ENCODE results near the gene DNMT3L.
"Not testable (repeated sequence)": the region's sequence is repeated elsewhere in the genome, so short reads cannot be mapped to it uniquely, and the experiment has no call there.

DNMT3L gene

GRCh38 chr21:44295163-44295573 lies 33.5 kb upstream of the DNMT3L start:
- no peak for DNase-seq (ENCODE audit: low read depth, low spot score)

- no peak for DNase-seq (ENCODE audit: low read depth, low spot score)
Measured at GRCh38 chr21:44294391-44295162, 32.9 kb upstream of the DNMT3L start.

- no peak for DNase-seq (ENCODE audit: low read depth, low spot score)
Measured at GRCh38 chr21:44293551-44294231, 32.0 kb upstream of the DNMT3L start.

GRCh38 chr21:44292812-44293195 lies 31.1 kb upstream of the DNMT3L start:
- DNase-seq (ENCODE audit: low read depth, low spot score) = no peak

- DNase-seq (ENCODE audit: low read depth, low spot score) = no peak
Measured at GRCh38 chr21:44291936-44292811, 30.5 kb upstream of the DNMT3L start.

- no peak for DNase-seq (ENCODE audit: low read depth, low spot score)
Measured at GRCh38 chr21:44291078-44291935, 29.6 kb upstream of the DNMT3L start.

- no peak for DNase-seq (ENCODE audit: low read depth, low spot score)
Measured at GRCh38 chr21:44290327-44291077, 28.8 kb upstream of the DNMT3L start.

GRCh38 chr21:44289381-44290010 lies 27.8 kb upstream of the DNMT3L start:
- no peak for DNase-seq (ENCODE audit: low read depth, low spot score)

GRCh38 chr21:44288251-44289110 lies 26.8 kb upstream of the DNMT3L start:
- no peak for DNase-seq (ENCODE audit: low read depth, low spot score)

- DNase-seq (ENCODE audit: low read depth, low spot score) = no peak
Measured at GRCh38 chr21:44286716-44287632, 25.3 kb upstream of the DNMT3L start.

GRCh38 chr21:44286086-44286715 lies 24.5 kb upstream of the DNMT3L start:
- DNase-seq (ENCODE audit: low read depth, low spot score) = no peak

GRCh38 chr21:44285138-44285992 lies 23.7 kb upstream of the DNMT3L start, which contains the start of gene AIRE:
Gene AIRE, plus strand, starts transcription at chr21:44285876. Its CDS starts 131 bp downstream, at chr21:44286007.
- no peak for DNase-seq (ENCODE audit: low read depth, low spot score)

GRCh38 chr21:44283948-44284347 lies 22.3 kb upstream of the DNMT3L start:
- DNase-seq (ENCODE audit: low read depth, low spot score) = no peak

GRCh38 chr21:44283211-44283785 lies 21.6 kb upstream of the DNMT3L start:
- DNase-seq (ENCODE audit: low read depth, low spot score) = not testable (repeated sequence)

- no peak for DNase-seq (ENCODE audit: low read depth, low spot score)
Measured at GRCh38 chr21:44282370-44282769, 20.7 kb upstream of the DNMT3L start.

- DNase-seq (ENCODE audit: low read depth, low spot score) = no peak
Measured at GRCh38 chr21:44281801-44282200, 20.1 kb upstream of the DNMT3L start.
